Subcutaneous adipose tissue (tissue), 4 donors: Measurements from ENCODE around the gene GHRH. TPM values are rescaled to one million over a fixed set of nuclear protein-coding genes. Genes with fewer than 3 reads are reported as not detected.

ENCODE experiments used
- CTCF ChIP-seq: fragments of 450-650 bp; IDR thresholded peaks from one replicate; pipeline ENCODE4 v1.5.1; 2016; ENCODE audit warnings: low read depth, mild to moderate bottlenecking, control low read depth, antibody characterized with exemption, moderate library complexity
- total RNA-seq, 4 donors: library from RNA; depleted of rRNA; stranded (reverse); fragments of >200 nt; gene quantifications; one replicate each; pipeline ENCODE4 v1.1.0, GENCODE V29; 2016

GHRH gene
- total RNA-seq, 4 donors from 2014 or later, result not detected

- TF ChIP-seq CTCF, result no peak
Observed at GRCh38 chr20:37251825-37252477, 9.7 kb downstream of the GHRH start.

- TF ChIP-seq CTCF, result no peak
Observed at GRCh38 chr20:37249304-37249703, 12.3 kb downstream of the GHRH start.

GRCh38 chr20:37247547-37247946, 14.1 kb downstream of the GHRH start:
- no peak for TF ChIP-seq CTCF

GRCh38 chr20:37246736-37247135, 14.9 kb downstream of the GHRH start:
- no peak for TF ChIP-seq CTCF

GRCh38 chr20:37245216-37246150, 16.1 kb downstream of the GHRH start:
- no peak for TF ChIP-seq CTCF

- TF ChIP-seq CTCF, result no peak
Observed at GRCh38 chr20:37244572-37244957, 17.0 kb downstream of the GHRH start.

- no peak for TF ChIP-seq CTCF
Observed at GRCh38 chr20:37243937-37244571, 17.6 kb downstream of the GHRH start.
